NCI-H2081 (cell line): Measurements from ENCODE around the gene RCC2.

Experiments
- DNase-seq, 2 experiments: peaks; one replicate each; lab custom pipeline; 2025; lab: John Stamatoyannopoulos, UW

The RCC2 gene

GRCh38 chr1:17372955-17373354 lies 66.5 kb downstream of the RCC2 start:
- DNase-seq, result no peak

GRCh38 chr1:17371896-17372295 lies 67.6 kb downstream of the RCC2 start, which contains the start of gene PADI6:
Gene PADI6 (plus strand): TSS chr1:17372196. CDS start chr1:17372246, 50 bp downstream.
- no peak for DNase-seq

- no peak for DNase-seq
Observed at GRCh38 chr1:17370618-17371017, 68.9 kb downstream of the RCC2 start.

GRCh38 chr1:17369466-17369865 lies 70.0 kb downstream of the RCC2 start:
- DNase-seq, result no peak

- DNase-seq, result no peak
Observed at GRCh38 chr1:17365293-17365692, 74.2 kb downstream of the RCC2 start.

GRCh38 chr1:17363771-17364170 lies 75.7 kb downstream of the RCC2 start:
- no peak for DNase-seq

GRCh38 chr1:17363351-17363750 lies 76.1 kb downstream of the RCC2 start:
- no peak for DNase-seq

- DNase-seq, result no peak
Observed at GRCh38 chr1:17361687-17362086, 77.8 kb downstream of the RCC2 start.

GRCh38 chr1:17360272-17360956 lies 79.1 kb downstream of the RCC2 start:
- no peak for DNase-seq

GRCh38 chr1:17359808-17360207 lies 79.7 kb downstream of the RCC2 start:
- DNase-seq, result no peak

GRCh38 chr1:17359031-17359430 lies 80.4 kb downstream of the RCC2 start:
- no peak for DNase-seq

GRCh38 chr1:17358557-17358956 lies 80.9 kb downstream of the RCC2 start:
- DNase-seq, result no peak
